GM19193 (cell line): Measurements from ENCODE around the gene CFAP68.

Source experiments
- POLR2A ChIP-seq: IDR thresholded peaks from 4 replicates; pipeline ENCODE4 v1.6.1; 2011; ENCODE audit not compliant: insufficient read depth, insufficient read length; ENCODE audit errors: extremely low read depth

The CFAP68 gene

GRCh38 chr11:111923351-111923788 lies 44.0 kb downstream of the CFAP68 start:
- TF ChIP-seq POLR2A = no peak

DNA sequence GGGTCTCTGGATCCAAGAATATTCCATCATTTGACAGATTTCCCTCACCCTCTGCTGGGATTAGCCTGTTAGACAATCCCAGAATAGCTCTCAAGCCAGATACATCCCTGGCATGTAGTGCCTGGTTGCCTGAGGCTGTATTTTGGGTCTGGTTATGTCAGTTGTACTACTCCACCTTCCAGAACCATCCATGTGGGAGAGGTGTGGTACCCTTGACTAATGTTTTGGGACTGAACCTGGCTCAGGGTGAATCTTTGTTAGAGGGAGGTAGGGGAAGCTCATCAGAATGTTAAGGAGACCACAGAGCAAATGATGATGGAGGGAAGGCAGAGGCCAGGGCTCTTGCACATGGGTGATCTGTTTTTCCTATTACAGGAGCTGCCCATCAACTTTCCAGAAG lies 44.6 kb downstream of the CFAP68 start:
- TF ChIP-seq POLR2A = no peak

DNA sequence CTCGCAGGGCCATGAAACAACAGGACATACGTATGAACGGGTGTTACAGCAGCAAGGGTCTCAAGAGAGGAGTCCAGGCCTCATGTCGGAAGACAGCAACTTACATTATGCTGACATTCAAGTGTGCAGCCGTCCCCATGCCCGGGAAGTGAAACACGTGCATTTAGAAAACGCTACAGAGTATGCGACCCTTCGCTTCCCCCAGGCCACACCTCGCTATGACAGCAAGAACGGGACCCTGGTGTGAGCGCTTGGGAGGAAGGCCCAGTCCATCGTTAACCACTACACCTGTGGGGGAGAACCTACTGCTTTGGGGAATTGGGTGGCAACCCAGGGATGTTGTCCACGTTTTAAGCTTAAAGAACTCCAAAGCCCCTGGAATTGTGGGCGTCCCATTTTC lies 46.6 kb downstream of the CFAP68 start:
- no peak for TF ChIP-seq POLR2A

GRCh38 chr11:111926505-111927391 lies 47.4 kb downstream of the CFAP68 start:
- peak; percentile 75 for TF ChIP-seq POLR2A

GRCh38 chr11:111930472-111930871 lies 51.1 kb downstream of the CFAP68 start:
- TF ChIP-seq POLR2A = no peak

DNA sequence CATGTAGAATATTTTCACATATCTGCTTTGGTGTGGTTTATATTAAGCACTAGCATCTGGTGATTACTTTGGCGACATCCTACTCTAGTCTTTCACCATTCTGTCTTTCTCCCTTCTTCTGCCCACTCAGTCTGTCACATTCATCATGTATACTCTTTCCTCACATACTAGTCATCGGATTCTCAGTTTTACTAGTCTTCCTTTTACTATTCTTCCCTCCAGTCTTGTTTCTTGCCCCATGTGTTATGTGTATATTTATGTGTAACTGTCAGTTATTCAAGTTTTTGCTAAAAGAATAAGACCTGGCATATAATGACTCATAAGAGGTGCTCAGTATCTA lies 53.2 kb downstream of the CFAP68 start:
- no peak for TF ChIP-seq POLR2A

- TF ChIP-seq POLR2A = no peak
Observed at GRCh38 chr11:111933872-111934271, 54.5 kb downstream of the CFAP68 start.

DNA sequence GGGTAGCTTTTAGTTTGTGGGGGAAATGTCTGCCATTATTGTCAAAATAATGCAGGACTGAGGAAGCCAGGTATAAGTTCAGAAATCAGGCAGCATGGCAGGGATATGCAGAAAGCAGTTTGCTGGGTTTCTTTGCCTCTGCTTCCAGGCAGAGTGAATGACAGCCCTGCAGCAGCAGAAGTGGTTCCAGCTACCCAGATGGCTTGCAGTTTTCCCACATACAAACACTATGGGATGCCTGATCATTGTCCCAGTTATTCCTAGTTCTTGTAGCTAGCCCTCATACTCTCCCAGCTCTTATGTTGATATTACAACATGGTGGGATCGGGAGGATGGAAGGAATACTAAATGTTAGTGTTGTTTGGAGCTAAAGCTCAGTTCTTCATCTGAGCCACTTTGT lies 55.0 kb downstream of the CFAP68 start:
- no peak for TF ChIP-seq POLR2A
